Measurements from ENCODE around the gene KHSRP. TPM values are rescaled to one million over a fixed set of nuclear protein-coding genes. Genes with fewer than 3 reads are reported as not detected.

The KHSRP gene
- total RNA-seq, 2 donors from 2014 or later = 253 to 311 TPM

- H3K4me3 Mint-ChIP-seq = peak within 1 kb of the TSS; percentile 94 to 96
- H3K9me3 Mint-ChIP-seq = peaks cover 0 to 2% of the 10 kb centered on the region in 2 donors
- peaks cover 18% of the 10 kb centered on the region for H3K4me1 Mint-ChIP-seq (ENCODE audit: low read depth)
- H3K36me3 Mint-ChIP-seq (ENCODE audit: insufficient read depth in 2 of 2) = peaks cover 4 to 18% of the 10 kb centered on the region in 2 donors
- H3K27me3 Mint-ChIP-seq (ENCODE audit: low read depth) = no peaks in the 10 kb centered on the region
- H3K27ac Mint-ChIP-seq = peak within 1 kb of the TSS; percentile 53
- ATAC-seq (replicated peaks in 1 of 2) = peak; percentile 20 to 38
- peak; percentile 66 to 69 for DNase-seq
These were observed 34.9 kb upstream of the KHSRP start, which contains the start of gene SLC25A23 for GRCh38 chr19:6459262-6460098. Gene SLC25A23 (minus strand): TSS chr19:6459792. CDS start chr19:6459628, 164 bp downstream.

- DNase-seq = no peak
These were observed 34.2 kb upstream of the KHSRP start for GRCh38 chr19:6458695-6459261.

DNA sequence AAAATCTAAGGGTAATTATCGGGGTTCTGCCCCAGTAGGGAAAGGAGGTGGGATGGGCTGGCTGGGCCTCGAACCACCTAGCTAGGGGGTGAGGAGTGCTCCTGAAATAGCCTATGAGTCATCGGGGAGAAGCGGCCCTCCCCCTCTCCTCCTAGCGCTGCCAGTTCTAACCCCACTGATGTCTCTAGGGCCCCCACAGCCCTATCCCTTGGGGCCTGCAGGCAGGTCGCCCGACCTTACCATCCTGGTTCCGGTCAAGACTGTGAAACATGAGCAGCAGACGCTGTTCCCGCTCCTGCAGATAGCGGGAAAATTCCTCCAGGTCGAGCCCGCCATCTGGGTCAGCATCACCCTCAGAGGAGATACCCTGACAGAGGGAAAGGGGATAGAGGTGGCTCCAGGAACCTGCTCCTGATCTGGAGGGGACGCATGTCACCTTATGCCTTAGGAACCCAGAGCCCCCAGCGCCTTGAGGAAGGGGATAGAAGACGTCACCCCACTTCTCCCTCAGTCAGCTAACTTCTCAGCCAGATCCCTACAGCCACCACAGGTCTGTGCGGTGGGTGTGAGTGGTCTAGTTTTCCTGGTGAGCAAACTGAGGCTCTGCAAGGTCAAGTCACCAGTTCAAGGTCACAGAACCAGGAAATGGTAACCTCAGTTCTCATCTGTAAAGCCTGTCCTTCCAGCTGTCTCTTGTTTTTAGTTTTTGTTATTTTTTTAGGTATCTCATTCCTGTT is 33.5 kb upstream of the KHSRP start:
- ATAC-seq (replicated peaks in 1 of 2) = no peak
- H3K4me1 Mint-ChIP-seq (ENCODE audit: low read depth) = peaks cover 18% of the 10 kb centered on the region
- H3K27ac Mint-ChIP-seq = no peak overlapping the region

More at GRCh38 chr19:6458695-6459261, 34.2 kb upstream of the KHSRP start:
- Mint-ChIP-seq H3K9me3 (peaks cover 0 to 2% of the 10 kb centered on the region in 2 donors), H3K4me3 (peak overlapping the region; percentile 88 to 95), H3K27ac (no peak overlapping the region), H3K36me3 (ENCODE audit: insufficient read depth in 2 of 2) (peaks cover 4 to 21% of the 10 kb centered on the region in 2 donors), H3K27me3 (ENCODE audit: low read depth) (no peaks in the 10 kb centered on the region), H3K4me1 (ENCODE audit: low read depth) (peaks cover 18% of the 10 kb centered on the region)
- ATAC-seq (replicated peaks in 1 of 2) = no peak

DNA sequence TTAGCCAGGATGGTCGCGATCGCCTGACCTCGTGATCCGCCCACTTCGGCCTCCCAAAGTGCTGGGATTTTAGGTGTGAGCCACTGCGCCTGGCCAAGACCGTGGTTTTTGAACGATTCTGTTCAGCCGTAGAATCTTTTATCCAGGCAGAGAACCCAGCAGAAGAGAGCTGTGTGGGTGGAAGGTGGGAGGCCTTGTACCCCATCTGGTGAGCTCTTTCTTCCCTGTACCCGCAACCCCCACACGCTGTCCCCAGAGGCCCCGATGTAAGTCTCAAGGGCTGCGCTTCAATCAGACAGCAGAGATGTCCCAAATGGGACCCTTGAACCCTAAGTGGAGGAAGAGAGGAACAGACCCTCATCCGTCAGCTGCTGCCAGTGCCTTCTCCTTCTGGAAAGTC is 31.3 kb upstream of the KHSRP start:
- Mint-ChIP-seq H3K27ac (no peak overlapping the region), H3K9me3 (peaks cover 1 to 4% of the 10 kb centered on the region in 2 donors), H3K36me3 (ENCODE audit: insufficient read depth in 2 of 2) (peaks cover 9 to 29% of the 10 kb centered on the region in 2 donors), H3K4me1 (ENCODE audit: low read depth) (peaks cover 18% of the 10 kb centered on the region), H3K4me3 (no peak overlapping the region), H3K27me3 (ENCODE audit: low read depth) (no peaks in the 10 kb centered on the region)
- ATAC-seq (replicated peaks in 1 of 2) = no peak
- no peak for DNase-seq

More for the DNA sequence above, 33.5 kb upstream of the KHSRP start:
- peaks cover 1 to 4% of the 10 kb centered on the region in 2 donors for H3K9me3 Mint-ChIP-seq
- DNase-seq = no peak
- no peaks in the 10 kb centered on the region for H3K27me3 Mint-ChIP-seq (ENCODE audit: low read depth)
- H3K4me3 Mint-ChIP-seq = peak overlapping the region; percentile 88 to 95
- H3K36me3 Mint-ChIP-seq (ENCODE audit: insufficient read depth in 2 of 2) = peaks cover 7 to 26% of the 10 kb centered on the region in 2 donors

DNA sequence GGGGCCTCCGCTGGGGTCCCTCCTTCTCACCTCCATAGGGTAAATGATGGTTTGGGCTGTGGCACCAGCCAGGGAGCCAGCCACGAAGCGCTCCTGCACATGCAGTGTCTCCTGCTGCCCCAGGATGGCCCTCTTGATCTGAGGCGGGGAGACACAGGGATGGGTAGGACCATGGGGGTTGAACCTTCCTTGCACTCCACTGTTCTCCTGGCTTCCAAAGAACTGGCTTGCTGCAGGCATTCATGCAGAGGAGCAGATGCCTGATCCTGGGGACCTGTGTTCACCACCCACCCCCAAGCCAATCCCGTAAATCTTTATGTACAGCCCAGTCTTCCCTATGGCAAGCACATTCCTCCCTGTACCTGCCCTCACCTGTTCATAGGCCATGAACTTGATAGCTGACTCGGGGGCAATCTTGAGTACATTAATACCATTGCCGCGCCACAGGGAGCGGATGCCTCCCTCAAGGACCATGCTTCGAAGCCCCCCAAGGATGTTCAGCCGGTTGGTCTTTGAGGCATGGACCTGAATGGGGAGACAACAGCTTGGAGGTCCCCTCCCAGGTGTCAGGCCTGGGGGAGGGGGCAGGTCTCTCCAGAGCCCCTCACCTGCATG is 29.4 kb upstream of the KHSRP start:
- Mint-ChIP-seq H3K4me1 (ENCODE audit: low read depth) (peaks cover 11% of the 10 kb centered on the region), H3K4me3 (no peak overlapping the region), H3K9me3 (peaks cover 1 to 4% of the 10 kb centered on the region in 2 donors), H3K27me3 (ENCODE audit: low read depth) (no peaks in the 10 kb centered on the region), H3K27ac (no peak overlapping the region), H3K36me3 (ENCODE audit: insufficient read depth in 2 of 2) (peaks cover 7 to 27% of the 10 kb centered on the region in 2 donors)
- DNase-seq (no peak), ATAC-seq (replicated peaks in 1 of 2) (no peak)

DNA sequence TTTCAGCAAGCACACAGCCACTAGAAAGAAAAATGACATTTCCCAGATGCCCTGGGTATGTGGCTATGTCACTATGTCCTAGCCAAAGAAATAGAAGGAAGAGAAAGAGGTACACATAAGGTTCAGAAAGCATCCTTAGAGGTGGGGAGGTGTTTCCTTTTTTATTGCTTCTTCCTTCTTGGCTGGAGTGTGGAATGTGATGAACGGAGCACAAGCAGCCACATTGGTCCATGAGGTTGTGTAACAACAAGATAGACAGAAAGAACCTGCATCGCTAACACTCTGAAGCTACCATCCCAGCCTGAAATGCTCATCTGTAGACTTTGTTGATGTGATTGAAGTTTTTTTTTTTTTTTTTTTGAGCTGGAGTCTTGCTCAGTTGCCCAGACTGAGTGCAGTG is 28.3 kb upstream of the KHSRP start:
- no peaks in the 10 kb centered on the region for H3K4me1 Mint-ChIP-seq (ENCODE audit: low read depth)
- peaks cover 7 to 25% of the 10 kb centered on the region in 2 donors for H3K36me3 Mint-ChIP-seq (ENCODE audit: insufficient read depth in 2 of 2)
- no peak for DNase-seq
- no peak overlapping the region for H3K4me3 Mint-ChIP-seq
- H3K27ac Mint-ChIP-seq = no peak overlapping the region
- ATAC-seq (replicated peaks in 1 of 2) = no peak
- H3K27me3 Mint-ChIP-seq (ENCODE audit: low read depth) = no peaks in the 10 kb centered on the region
- peaks cover 1 to 4% of the 10 kb centered on the region in 2 donors for H3K9me3 Mint-ChIP-seq

DNA sequence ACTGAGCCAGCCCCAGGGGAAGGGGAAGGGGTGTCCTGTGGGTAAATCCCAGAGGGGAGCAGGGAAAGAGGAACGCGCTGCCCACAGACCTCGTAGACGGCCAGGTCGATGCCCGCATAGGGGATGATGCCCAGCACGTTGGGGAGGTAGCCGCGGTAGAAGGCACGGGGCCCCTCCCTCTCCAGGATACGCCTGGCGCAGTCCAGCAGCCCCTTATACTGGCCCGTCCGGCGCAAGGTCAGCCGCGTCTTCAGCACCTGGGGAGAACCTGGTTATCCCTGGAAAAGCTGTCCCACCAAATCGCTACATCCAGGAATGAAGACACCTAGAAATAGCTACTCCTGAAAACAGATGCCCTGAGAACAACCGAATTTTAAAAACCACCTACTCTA is 27.6 kb upstream of the KHSRP start:
- Mint-ChIP-seq H3K27ac (no peak overlapping the region), H3K4me1 (ENCODE audit: low read depth) (no peaks in the 10 kb centered on the region), H3K36me3 (ENCODE audit: insufficient read depth in 2 of 2) (peaks cover 7 to 25% of the 10 kb centered on the region in 2 donors), H3K27me3 (ENCODE audit: low read depth) (no peaks in the 10 kb centered on the region), H3K4me3 (no peak overlapping the region), H3K9me3 (peaks cover 1 to 4% of the 10 kb centered on the region in 2 donors)
- DNase-seq (no peak), ATAC-seq (replicated peaks in 1 of 2) (no peak)

GRCh38 chr19:6451583-6452222 is 27.1 kb upstream of the KHSRP start:
- no peak for ATAC-seq (replicated peaks in 1 of 2)
- peaks cover 7 to 25% of the 10 kb centered on the region in 2 donors for H3K36me3 Mint-ChIP-seq (ENCODE audit: insufficient read depth in 2 of 2)
- H3K9me3 Mint-ChIP-seq = peaks cover 1 to 4% of the 10 kb centered on the region in 2 donors
- no peaks in the 10 kb centered on the region for H3K4me1 Mint-ChIP-seq (ENCODE audit: low read depth)
- no peak overlapping the region for H3K4me3 Mint-ChIP-seq
- H3K27ac Mint-ChIP-seq = no peak overlapping the region
- DNase-seq = no peak
- H3K27me3 Mint-ChIP-seq (ENCODE audit: low read depth) = no peaks in the 10 kb centered on the region

DNA sequence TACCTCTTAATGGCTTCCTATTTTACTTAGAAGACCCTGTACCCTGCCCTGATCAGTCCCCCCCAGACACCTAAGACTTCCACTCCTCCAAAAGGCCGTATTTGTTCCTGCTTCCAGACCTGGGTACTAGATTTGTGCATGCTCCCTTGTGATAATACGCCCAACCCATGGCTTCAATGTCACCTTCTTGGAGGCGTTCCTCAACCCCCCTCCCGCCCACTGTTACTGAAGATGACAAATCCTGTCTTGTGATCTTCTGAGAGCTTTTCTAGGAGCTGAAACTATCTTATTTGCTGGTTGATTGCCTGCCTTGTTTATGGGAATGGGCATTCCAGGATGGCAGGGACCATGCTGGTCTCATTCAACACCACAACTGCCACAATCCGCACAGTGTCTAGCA is 25.6 kb upstream of the KHSRP start:
- DNase-seq (no peak), ATAC-seq (replicated peaks in 1 of 2) (no peak)
- Mint-ChIP-seq H3K9me3 (peaks cover 1 to 4% of the 10 kb centered on the region in 2 donors), H3K4me1 (ENCODE audit: low read depth) (no peaks in the 10 kb centered on the region), H3K4me3 (no peak overlapping the region), H3K36me3 (ENCODE audit: insufficient read depth in 2 of 2) (peaks cover 5 to 19% of the 10 kb centered on the region in 2 donors), H3K27me3 (ENCODE audit: low read depth) (no peaks in the 10 kb centered on the region), H3K27ac (no peak overlapping the region)

- Mint-ChIP-seq H3K4me1 (ENCODE audit: low read depth) (no peaks in the 10 kb centered on the region), H3K36me3 (ENCODE audit: insufficient read depth in 2 of 2) (peaks cover 2 to 5% of the 10 kb centered on the region in 2 donors)
These were observed 23.4 kb upstream of the KHSRP start for GRCh38 chr19:6448045-6448444.

DNA sequence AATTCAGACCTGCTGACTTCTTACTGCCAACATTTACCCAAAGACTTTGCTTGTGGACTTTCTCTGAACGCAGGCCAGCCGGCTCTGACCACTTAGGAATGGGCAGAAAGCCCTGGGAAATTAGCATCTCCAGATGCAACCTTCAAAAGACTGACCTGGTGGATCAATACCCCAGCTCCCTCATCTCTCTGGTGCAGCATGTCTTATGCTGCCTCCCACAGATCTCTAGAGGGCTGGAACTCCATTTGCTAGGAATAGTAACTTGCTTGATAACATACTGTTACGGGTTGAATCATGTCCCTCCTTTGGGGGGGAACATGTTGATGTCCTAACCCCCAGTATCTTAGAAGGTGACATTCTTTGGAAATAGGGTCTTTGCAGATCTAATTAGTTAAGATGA is 21.8 kb upstream of the KHSRP start:
- H3K9me3 Mint-ChIP-seq = no peaks in the 10 kb centered on the region
- no peaks in the 10 kb centered on the region for H3K4me1 Mint-ChIP-seq (ENCODE audit: low read depth)
- H3K4me3 Mint-ChIP-seq = no peak overlapping the region
- no peak overlapping the region for H3K27ac Mint-ChIP-seq
- H3K36me3 Mint-ChIP-seq (ENCODE audit: insufficient read depth in 2 of 2) = peaks cover 0 to 3% of the 10 kb centered on the region in 2 donors
- no peaks in the 10 kb centered on the region for H3K27me3 Mint-ChIP-seq (ENCODE audit: low read depth)
- ATAC-seq (replicated peaks in 1 of 2) (no peak), DNase-seq (no peak)

More at GRCh38 chr19:6448045-6448444, 23.4 kb upstream of the KHSRP start:
- no peak for DNase-seq
- no peak for ATAC-seq (replicated peaks in 1 of 2)
- no peaks in the 10 kb centered on the region for H3K9me3 Mint-ChIP-seq
- no peaks in the 10 kb centered on the region for H3K27me3 Mint-ChIP-seq (ENCODE audit: low read depth)
- no peak overlapping the region for H3K4me3 Mint-ChIP-seq
- no peak overlapping the region for H3K27ac Mint-ChIP-seq

DNA sequence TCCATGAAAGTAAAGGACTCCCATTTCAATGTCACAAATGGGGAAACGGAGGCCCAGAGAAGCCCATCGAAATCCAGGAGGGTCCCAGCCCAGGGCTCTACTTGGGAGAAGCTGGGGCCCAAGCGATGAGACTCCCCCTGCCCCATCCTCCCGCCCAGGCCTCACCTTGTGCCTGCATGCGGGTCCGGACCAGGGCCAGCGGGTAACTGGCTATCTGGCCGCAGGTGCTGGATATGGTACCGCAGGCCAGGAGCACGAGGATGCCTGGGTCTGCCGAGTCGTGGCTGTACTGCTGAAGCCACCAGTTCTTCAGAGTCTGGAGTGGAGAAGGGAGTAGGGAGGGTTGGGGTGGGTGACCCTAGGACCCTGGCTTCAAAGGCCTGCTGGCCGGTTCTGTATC is 19.4 kb upstream of the KHSRP start:
- no peak overlapping the region for H3K4me3 Mint-ChIP-seq
- no peak for ATAC-seq (replicated peaks in 1 of 2)
- no peaks in the 10 kb centered on the region for H3K9me3 Mint-ChIP-seq
- DNase-seq = no peak
- H3K4me1 Mint-ChIP-seq (ENCODE audit: low read depth) = no peaks in the 10 kb centered on the region
- no peaks in the 10 kb centered on the region for H3K27me3 Mint-ChIP-seq (ENCODE audit: low read depth)
- peaks cover 0 to 3% of the 10 kb centered on the region in 2 donors for H3K36me3 Mint-ChIP-seq (ENCODE audit: insufficient read depth in 2 of 2)
- H3K27ac Mint-ChIP-seq = no peak overlapping the region
